ENCODE results near the gene CASP8AP2. TPM values are rescaled to one million over a fixed set of nuclear protein-coding genes. Genes with fewer than 3 reads are reported as not detected.
"Not testable (repeated sequence)": the region's sequence is repeated elsewhere in the genome, so short reads cannot be mapped to it uniquely, and the experiment has no call there.

The CASP8AP2 gene
- total RNA-seq, 1 experiment from 2014 or later: 24.3 TPM

DNA sequence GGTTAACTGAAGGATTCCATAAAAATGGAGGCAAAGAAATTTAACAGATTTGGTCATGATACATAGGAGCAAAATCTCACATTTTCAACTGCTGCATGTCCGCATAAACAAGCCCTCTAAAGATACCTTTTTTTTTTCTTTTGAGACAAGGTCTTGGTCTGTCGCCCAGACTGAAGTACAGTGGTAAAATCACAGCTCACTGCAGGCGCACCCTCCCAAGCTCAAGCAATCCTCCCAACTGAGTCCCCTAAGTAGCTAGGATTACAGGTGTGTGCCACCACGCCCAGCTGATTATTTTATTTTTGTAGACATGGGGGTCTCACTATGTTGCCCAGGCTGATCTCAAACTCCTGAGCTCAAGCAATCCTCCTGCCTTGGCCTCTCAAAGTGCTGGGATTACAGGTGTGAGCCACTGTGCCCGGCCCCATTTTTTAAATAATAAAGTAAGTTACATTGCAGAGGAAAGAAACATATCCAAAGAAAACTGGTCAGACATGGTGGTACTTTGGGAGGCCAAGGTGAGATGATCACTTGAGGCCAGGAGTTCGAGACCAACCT lies 23.8 kb upstream of the CASP8AP2 start:
- H3K27ac Mint-ChIP-seq (ENCODE audit: unreplicated experiment): no peak overlapping the region
- CTCF ChIA-PET: no interaction called here
- H3K27me3 Mint-ChIP-seq (ENCODE audit: unreplicated experiment): no peaks in the 10 kb centered on the region
- no peaks in the 10 kb centered on the region for H3K4me1 Mint-ChIP-seq (ENCODE audit: low read depth, unreplicated experiment)
- intact Hi-C loops (cut with micrococcal nuclease; ENCODE audit: unreplicated experiment): no loop called here
- H3K36me3 Mint-ChIP-seq (ENCODE audit: insufficient read depth, unreplicated experiment): peaks cover 9% of the 10 kb centered on the region
- no peak overlapping the region for H3K4me3 Mint-ChIP-seq (ENCODE audit: low read depth, unreplicated experiment)
- TF ChIP-seq, protein P1, sequence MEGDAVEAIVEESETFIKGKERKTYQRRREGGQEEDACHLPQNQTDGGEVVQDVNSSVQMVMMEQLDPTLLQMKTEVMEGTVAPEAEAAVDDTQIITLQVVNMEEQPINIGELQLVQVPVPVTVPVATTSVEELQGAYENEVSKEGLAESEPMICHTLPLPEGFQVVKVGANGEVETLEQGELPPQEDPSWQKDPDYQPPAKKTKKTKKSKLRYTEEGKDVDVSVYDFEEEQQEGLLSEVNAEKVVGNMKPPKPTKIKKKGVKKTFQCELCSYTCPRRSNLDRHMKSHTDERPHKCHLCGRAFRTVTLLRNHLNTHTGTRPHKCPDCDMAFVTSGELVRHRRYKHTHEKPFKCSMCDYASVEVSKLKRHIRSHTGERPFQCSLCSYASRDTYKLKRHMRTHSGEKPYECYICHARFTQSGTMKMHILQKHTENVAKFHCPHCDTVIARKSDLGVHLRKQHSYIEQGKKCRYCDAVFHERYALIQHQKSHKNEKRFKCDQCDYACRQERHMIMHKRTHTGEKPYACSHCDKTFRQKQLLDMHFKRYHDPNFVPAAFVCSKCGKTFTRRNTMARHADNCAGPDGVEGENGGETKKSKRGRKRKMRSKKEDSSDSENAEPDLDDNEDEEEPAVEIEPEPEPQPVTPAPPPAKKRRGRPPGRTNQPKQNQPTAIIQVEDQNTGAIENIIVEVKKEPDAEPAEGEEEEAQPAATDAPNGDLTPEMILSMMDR (IDR thresholded peaks at IDR 0.05; ENCODE audit: unreplicated experiment): no peak
- no TSS peak for BruUV-seq (replicated peaks)
- no peaks in the 10 kb centered on the region for H3K9me3 Mint-ChIP-seq (ENCODE audit: low read depth, unreplicated experiment)
- no peak for DNase-seq

DNA sequence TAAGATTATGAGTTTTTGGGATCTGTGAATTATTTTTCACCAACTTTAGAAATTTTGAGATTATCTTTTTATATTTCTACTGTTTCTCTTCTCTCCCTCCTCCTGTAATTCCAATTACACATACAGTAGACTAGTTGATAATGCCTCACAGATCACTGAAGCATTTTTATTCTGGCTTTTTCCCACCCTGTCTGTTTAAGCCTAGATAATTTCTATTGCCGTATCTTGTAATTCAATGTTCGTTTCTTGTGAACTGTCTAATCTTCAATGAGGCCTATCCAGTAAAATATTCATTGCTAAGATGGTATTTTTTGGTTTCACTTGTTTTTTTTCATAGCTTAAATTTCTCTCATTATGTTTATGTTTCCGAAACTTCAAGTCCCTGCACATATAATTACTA lies 22.1 kb upstream of the CASP8AP2 start:
- TF ChIP-seq, protein P1 (IDR thresholded peaks at IDR 0.05; ENCODE audit: unreplicated experiment): no peak
- H3K36me3 Mint-ChIP-seq (ENCODE audit: insufficient read depth, unreplicated experiment): no peaks in the 10 kb centered on the region
- DNase-seq: no peak
- no peak overlapping the region for H3K27ac Mint-ChIP-seq (ENCODE audit: unreplicated experiment)
- no peaks in the 10 kb centered on the region for H3K9me3 Mint-ChIP-seq (ENCODE audit: low read depth, unreplicated experiment)
- CTCF ChIA-PET: no interaction called here
- BruUV-seq (replicated peaks): no TSS peak
- no peaks in the 10 kb centered on the region for H3K27me3 Mint-ChIP-seq (ENCODE audit: unreplicated experiment)
- H3K4me3 Mint-ChIP-seq (ENCODE audit: low read depth, unreplicated experiment): no peak overlapping the region
- no peaks in the 10 kb centered on the region for H3K4me1 Mint-ChIP-seq (ENCODE audit: low read depth, unreplicated experiment)
- intact Hi-C loops (cut with micrococcal nuclease; ENCODE audit: unreplicated experiment): no loop called here

DNA sequence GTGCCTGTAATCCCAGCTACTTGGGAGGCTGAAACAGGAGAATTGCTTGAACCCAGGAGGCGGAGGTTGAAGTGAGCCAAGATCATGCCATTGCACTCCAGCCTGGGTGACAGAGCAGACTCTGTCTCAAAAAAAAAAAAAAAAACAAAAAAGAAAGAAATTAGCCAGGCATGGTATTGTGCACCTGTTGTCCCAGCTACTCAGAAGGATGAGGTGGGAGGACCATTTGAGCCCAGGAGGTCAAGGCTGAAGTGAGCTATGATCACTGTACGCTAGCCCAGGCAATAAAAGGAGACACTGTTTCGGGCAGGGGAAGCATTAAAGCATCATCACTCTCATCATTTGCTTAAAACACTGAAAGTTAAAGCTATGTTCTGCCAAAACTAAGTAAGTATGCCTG lies 16.3 kb upstream of the CASP8AP2 start:
- intact Hi-C loops (cut with micrococcal nuclease; ENCODE audit: unreplicated experiment); BruUV-seq (replicated peaks); DNase-seq; H3K9me3 Mint-ChIP-seq (ENCODE audit: low read depth, unreplicated experiment); H3K4me3 Mint-ChIP-seq (ENCODE audit: low read depth, unreplicated experiment); H3K27me3 Mint-ChIP-seq (ENCODE audit: unreplicated experiment); H3K36me3 Mint-ChIP-seq (ENCODE audit: insufficient read depth, unreplicated experiment); CTCF ChIA-PET; H3K27ac Mint-ChIP-seq (ENCODE audit: unreplicated experiment): not testable (repeated sequence)
- H3K4me1 Mint-ChIP-seq (ENCODE audit: low read depth, unreplicated experiment): peaks cover 13% of the 10 kb centered on the region

DNA sequence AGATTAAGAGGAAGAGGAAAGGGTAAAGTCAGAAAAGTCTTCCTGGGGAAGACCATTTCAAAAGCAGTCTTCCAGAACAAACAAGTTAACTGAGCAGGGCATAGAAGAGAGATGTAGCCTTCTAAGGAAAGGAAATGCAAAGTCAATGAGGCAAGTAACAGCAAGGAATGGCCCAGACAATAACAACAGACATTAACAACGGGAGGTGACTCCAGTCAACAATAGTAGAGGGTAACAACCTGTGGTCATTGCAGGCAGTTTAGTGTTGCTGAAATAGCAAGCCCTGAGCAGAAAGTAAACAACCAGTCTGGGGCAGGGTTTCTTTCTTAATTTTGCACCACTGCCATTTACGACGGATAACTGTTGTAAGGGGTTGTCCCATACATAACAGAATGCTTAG lies 12.2 kb upstream of the CASP8AP2 start:
- Mint-ChIP-seq H3K4me1 (ENCODE audit: low read depth, unreplicated experiment) (peaks cover 13% of the 10 kb centered on the region), H3K27me3 (ENCODE audit: unreplicated experiment) (no peaks in the 10 kb centered on the region), H3K9me3 (ENCODE audit: low read depth, unreplicated experiment) (no peaks in the 10 kb centered on the region), H3K4me3 (ENCODE audit: low read depth, unreplicated experiment) (peak overlapping the region; percentile 52), H3K36me3 (ENCODE audit: insufficient read depth, unreplicated experiment) (peaks cover 33% of the 10 kb centered on the region), H3K27ac (ENCODE audit: unreplicated experiment) (no peak overlapping the region)
- TF ChIP-seq, protein P1 (IDR thresholded peaks at IDR 0.05; ENCODE audit: unreplicated experiment): no peak
- DNase-seq: no peak
- BruUV-seq (replicated peaks): no TSS peak
- intact Hi-C loops (cut with micrococcal nuclease; ENCODE audit: unreplicated experiment): no loop called here
- CTCF ChIA-PET: interaction anchor here (1.0 kb wide), 1 partner anchor 12 kb away, joined by 4 read pairs; the partner anchor contains the start of gene CASP8AP2

DNA sequence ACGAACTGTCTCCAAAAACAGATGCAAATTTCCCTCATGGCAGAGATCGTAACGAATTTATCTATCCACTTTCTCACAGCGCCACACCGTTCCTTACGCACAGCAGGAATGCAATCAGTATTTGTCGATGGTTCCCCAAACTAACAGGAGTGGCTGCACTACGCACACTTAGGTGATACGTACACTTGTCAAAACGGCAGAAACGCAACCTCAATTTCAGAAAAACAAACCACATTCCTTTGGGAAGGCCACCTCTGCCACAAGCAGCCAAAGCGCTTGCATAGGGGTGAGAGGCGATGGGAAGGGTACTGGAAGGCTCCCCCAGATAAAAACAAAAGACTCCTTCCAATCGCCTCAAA lies 10.7 kb upstream of the CASP8AP2 start:
- intact Hi-C loops (cut with micrococcal nuclease; ENCODE audit: unreplicated experiment): no loop called here
- H3K36me3 Mint-ChIP-seq (ENCODE audit: insufficient read depth, unreplicated experiment): peaks cover 33% of the 10 kb centered on the region
- CTCF ChIA-PET: interaction anchor here (2.1 kb wide), 1 partner anchor 11 kb away, joined by 10 read pairs; the partner anchor contains the start of gene CASP8AP2
- peak overlapping the region; percentile 82 for H3K4me3 Mint-ChIP-seq (ENCODE audit: low read depth, unreplicated experiment)
- H3K27me3 Mint-ChIP-seq (ENCODE audit: unreplicated experiment): no peaks in the 10 kb centered on the region
- TF ChIP-seq, protein P1 (IDR thresholded peaks at IDR 0.05; ENCODE audit: unreplicated experiment): no peak
- DNase-seq: no peak
- H3K4me1 Mint-ChIP-seq (ENCODE audit: low read depth, unreplicated experiment): peaks cover 13% of the 10 kb centered on the region
- H3K27ac Mint-ChIP-seq (ENCODE audit: unreplicated experiment): peak overlapping the region; percentile 87
- no peaks in the 10 kb centered on the region for H3K9me3 Mint-ChIP-seq (ENCODE audit: low read depth, unreplicated experiment)
- TSS peak; percentile 49 for BruUV-seq (replicated peaks)

Measured in Calu3 (cell line).